Skin epidermis (tissue), 12 donors: Measurements from ENCODE around the gene RAPGEF5.
A peak's percentile ranks its signal among the peaks of the same experiment; 100 is the strongest.

ENCODE experiments used
- H3K27ac ChIP-seq, 21 experiments: fragments of 200-600 bp; sonication (generic) in 11 of 21; one replicate each; pipeline ENCODE4 v1.5.0; 2020; ENCODE audit warnings: mild to moderate bottlenecking in 3 of 21, inconsistent platforms in 2 of 21, moderate library complexity in 2 of 21
- H3K4me3 ChIP-seq, 7 experiments: fragments of 200-600 bp; sonication (generic) in 2 of 7; one replicate each; pipeline ENCODE4 v1.5.0; 2020; ENCODE audit warnings: inconsistent platforms in 2 of 7, mild to moderate bottlenecking in 2 of 7, moderate library complexity in 1 of 7

The RAPGEF5 gene

GRCh38 chr7:22235134-22235533 lies 121.8 kb downstream of the RAPGEF5 start:
- no peak overlapping the region for H3K27ac ChIP-seq
- H3K4me3 ChIP-seq = no peak overlapping the region

DNA sequence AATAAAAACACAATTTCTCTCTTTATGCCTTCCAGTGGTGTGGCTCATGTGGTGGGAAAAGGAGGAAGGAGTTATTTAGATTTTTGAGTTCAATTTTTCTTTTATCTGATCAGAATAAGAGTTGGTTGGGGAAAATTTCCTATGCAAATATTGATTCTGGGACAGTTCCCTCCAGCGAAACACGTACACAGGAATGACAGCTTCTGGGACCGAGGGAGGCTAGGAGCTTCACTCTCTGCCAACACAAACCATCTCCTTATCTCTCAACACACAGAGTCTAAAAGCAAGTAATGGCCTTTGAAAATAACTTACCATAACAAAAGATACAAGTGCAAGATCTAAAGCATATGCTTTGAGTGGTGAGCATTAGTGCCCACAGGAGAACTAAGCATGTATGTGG lies 122.7 kb downstream of the RAPGEF5 start:
- Histone ChIP-seq H3K4me3 (no peak overlapping the region), H3K27ac (peak overlapping the region in 1 of 21 experiments; percentile 3)

GRCh38 chr7:22231806-22232205 lies 125.1 kb downstream of the RAPGEF5 start:
- Histone ChIP-seq H3K27ac (peak overlapping the region in 1 of 21 experiments; percentile 32), H3K4me3 (no peak overlapping the region)

- H3K27ac ChIP-seq = peak overlapping the region in 2 of 21 experiments; percentile 32 to 45
Observed at GRCh38 chr7:22231141-22231540, 125.8 kb downstream of the RAPGEF5 start.

DNA sequence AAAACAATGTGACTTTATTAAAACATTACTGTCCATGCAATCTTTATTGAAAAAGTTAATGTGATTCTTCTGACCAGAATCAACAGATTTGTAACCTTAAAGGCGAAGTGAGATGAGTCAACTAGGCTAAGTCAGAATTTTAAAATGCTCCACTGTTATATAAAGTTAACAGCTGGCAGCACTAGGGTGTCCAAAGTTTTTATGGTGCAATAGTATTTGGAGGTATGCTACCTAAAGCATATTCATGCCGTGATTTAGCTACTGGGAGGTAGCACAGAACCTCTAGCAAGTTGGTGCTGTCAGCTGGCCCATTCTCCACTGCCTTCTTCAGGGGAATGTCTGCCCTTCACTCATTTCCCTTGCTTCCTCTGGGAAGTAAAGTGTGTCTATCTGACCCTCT lies 126.7 kb downstream of the RAPGEF5 start:
- Histone ChIP-seq H3K27ac (no peak overlapping the region), H3K4me3 (no peak overlapping the region)

More at GRCh38 chr7:22231141-22231540, 125.8 kb downstream of the RAPGEF5 start:
- H3K4me3 ChIP-seq = no peak overlapping the region

- no peak overlapping the region for H3K4me3 ChIP-seq
- no peak overlapping the region for H3K27ac ChIP-seq
Observed at GRCh38 chr7:22229148-22229547, 127.8 kb downstream of the RAPGEF5 start.

- Histone ChIP-seq H3K27ac (no peak overlapping the region), H3K4me3 (no peak overlapping the region)
Observed at GRCh38 chr7:22223807-22224206, 133.1 kb downstream of the RAPGEF5 start.

DNA sequence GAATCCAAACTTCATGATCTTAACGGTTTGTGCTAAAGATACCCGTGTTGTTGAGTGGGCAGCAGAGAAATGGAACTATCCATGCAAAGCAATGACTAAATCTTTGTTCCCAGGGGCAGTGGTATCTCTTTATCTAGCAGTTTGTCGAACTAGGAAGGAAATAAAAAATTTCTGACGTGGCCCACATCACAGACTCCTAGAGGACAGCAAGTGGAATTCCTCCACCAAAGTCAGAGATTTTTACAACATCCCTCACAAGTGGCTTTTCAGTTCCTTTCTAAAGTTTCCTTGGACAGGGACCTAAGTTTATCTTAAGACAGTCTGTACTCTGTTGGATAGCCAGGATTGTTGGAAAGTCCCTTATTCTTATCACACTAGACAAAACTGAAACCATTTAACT lies 136.0 kb downstream of the RAPGEF5 start:
- Histone ChIP-seq H3K27ac (peak overlapping the region in 6 of 21 experiments; percentile 29 to 83 (median 47)), H3K4me3 (no peak overlapping the region)

DNA sequence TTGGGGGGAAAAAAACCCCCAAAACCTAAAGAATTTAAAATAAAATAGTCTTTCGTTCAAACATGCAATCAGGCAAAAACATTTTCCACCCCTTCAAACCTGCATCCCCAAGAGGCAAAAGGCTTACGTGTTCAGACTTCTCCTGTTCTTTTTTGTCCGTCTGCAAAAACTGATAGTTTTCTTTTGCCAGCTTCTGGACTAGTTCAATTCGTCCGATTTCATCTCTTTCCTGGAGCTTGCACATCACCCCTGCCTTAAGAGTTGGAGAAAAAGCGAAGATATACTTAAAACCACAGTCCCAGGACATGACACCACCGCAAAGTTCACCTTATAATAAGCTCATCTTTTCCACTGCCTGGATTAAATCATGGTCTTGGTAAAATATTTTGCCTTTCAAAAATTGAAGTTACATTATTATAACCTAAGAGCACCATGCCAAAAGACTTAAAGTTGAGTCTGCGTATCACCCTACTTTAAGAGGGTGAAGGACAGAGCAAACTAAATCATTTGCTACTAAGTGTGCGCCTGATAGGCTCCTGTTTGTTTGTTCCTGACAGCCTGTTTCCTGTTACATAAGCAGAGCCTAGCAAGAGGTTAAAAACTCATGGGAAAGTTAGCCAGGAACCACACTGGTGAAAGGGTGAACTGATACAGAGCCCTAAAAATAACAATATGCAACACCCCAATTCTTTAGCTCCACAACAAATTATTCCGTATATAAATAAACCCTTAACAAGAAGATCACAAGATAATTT lies 137.0 kb downstream of the RAPGEF5 start:
- Histone ChIP-seq H3K4me3 (peak overlapping the region in 4 of 7 experiments; percentile 1 to 29 (median 16)), H3K27ac (peak overlapping the region in 15 of 21 experiments; percentile 10 to 83 (median 47))

GRCh38 chr7:22219036-22219435 lies 137.9 kb downstream of the RAPGEF5 start:
- Histone ChIP-seq H3K4me3 (peak overlapping the region in 5 of 7 experiments; percentile 1 to 29 (median 10)), H3K27ac (peak overlapping the region in 14 of 21 experiments; percentile 10 to 83 (median 46))

GRCh38 chr7:22216832-22217475 lies 140.0 kb downstream of the RAPGEF5 start:
- H3K27ac ChIP-seq = peak overlapping the region in 7 of 21 experiments; percentile 7 to 83 (median 50)
- peak overlapping the region in 1 of 7 experiments; percentile 1 for H3K4me3 ChIP-seq

DNA sequence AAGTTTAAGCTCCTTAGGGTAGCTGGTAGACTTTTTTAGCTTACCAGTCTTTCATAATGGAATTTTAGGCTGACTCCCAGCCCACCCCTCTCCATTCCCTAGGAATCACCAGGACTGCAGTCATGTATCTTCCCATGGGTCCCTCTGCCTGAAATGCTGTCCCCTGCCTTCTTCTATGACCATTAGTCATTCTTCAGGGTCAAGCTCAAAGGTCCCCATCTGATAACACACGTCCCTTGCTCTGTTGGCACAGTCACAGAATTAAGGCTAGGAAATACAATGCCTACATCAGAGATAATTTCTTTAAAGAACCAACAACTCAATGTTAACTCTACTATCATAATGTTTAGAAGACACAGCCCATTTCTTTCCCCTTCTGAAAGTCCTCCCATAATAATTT lies 140.6 kb downstream of the RAPGEF5 start:
- peak overlapping the region in 6 of 21 experiments; percentile 5 to 50 (median 24) for H3K27ac ChIP-seq
- no peak overlapping the region for H3K4me3 ChIP-seq

- Histone ChIP-seq H3K4me3 (no peak overlapping the region), H3K27ac (peak overlapping the region in 2 of 21 experiments; percentile 2 to 34)
Observed at GRCh38 chr7:22214000-22214399, 143.0 kb downstream of the RAPGEF5 start.

- Histone ChIP-seq H3K27ac (peak overlapping the region in 4 of 21 experiments; percentile 2 to 30 (median 18)), H3K4me3 (no peak overlapping the region)
Observed at GRCh38 chr7:22213081-22213480, 143.9 kb downstream of the RAPGEF5 start.

DNA sequence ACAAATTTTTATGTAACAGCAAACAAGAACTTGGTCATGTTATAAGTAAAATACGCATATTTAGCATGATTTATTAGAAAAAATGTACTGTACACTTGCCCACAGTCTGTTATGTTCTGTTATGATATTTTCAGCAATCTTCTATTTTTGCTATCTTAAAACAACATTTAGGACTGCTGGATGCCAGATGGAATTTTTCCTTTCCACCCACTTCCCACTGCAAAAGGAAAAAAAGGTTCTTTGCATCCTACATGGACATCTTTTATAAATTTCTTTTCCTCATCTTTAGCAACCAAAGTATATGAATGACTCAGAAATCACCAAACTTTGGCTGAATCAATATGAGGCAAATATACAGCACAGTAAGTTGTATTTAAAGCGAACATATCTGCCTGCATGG lies 146.0 kb downstream of the RAPGEF5 start:
- no peak overlapping the region for H3K4me3 ChIP-seq
- H3K27ac ChIP-seq = peak overlapping the region in 6 of 21 experiments; percentile 1 to 39 (median 20)

DNA sequence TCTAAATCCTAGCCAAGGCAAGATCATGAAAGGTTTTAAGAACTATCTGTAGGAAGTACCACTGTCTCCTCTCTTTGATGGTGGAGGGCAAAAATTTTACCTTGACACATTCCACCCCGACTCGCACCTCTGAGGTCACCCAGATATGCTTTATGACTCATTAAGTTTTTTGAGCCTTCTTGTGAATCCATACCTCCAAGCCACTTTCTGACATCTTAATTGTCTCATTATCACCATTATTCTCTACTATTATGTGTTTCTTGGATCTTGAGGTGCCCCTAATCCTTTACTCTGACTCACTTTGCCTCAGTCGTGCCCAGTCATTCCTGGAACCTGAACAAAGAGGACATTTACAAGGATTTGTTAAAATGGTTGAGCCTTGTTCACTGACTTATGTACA lies 146.6 kb downstream of the RAPGEF5 start:
- Histone ChIP-seq H3K27ac (peak overlapping the region in 6 of 21 experiments; percentile 1 to 62 (median 38)), H3K4me3 (no peak overlapping the region)

DNA sequence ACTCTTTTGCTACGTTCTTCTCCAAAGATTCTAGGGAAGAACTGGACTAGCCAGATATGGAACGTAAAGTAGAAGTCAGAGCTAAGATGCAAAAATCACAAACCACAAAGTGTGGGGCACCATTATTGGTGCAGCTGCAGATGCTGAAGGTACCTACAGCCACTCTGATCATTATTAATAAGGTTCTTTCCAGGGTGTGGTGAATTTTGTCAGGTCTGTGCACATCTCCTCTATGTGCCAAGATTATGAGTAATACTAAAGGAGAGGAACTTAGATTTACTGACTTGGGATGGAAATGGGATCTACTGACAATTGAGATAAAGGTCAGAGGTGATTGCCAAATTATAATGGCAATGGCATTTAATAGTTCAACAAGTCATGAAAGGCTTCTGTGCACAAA lies 148.2 kb downstream of the RAPGEF5 start:
- Histone ChIP-seq H3K27ac (peak overlapping the region in 13 of 21 experiments; percentile 20 to 78 (median 50)), H3K4me3 (no peak overlapping the region)

DNA sequence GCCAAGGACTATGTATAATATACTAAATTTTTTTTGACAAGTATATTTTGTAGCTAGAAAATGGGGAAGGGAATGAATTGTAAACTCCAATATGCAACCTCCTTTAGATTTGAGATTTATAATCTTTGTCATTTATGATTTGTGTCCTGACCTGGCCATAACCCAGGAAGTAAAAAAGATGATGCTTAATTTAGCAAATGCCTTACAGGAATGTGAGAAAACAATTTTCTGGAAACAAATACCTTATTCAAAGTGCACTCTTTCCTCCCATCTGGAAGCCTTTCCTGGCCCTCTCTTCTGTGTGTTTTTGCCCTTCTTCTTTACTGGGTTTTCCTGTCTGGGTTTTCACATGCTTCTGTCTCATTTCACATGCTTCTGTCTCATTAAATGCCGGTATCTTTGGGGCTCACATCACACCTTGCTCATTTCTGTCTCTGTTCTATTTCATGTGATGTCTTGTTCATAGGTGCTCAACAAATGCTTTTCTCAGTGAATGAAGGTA lies 149.2 kb downstream of the RAPGEF5 start:
- peak overlapping the region in 13 of 21 experiments; percentile 2 to 78 (median 50) for H3K27ac ChIP-seq
- no peak overlapping the region for H3K4me3 ChIP-seq

- Histone ChIP-seq H3K27ac (peak overlapping the region in 2 of 21 experiments; percentile 31 to 37), H3K4me3 (no peak overlapping the region)
Observed at GRCh38 chr7:22205631-22206030, 151.3 kb downstream of the RAPGEF5 start.

- Histone ChIP-seq H3K27ac (peak overlapping the region in 1 of 21 experiments; percentile 37), H3K4me3 (no peak overlapping the region)
Observed at GRCh38 chr7:22204312-22204711, 152.6 kb downstream of the RAPGEF5 start.

DNA sequence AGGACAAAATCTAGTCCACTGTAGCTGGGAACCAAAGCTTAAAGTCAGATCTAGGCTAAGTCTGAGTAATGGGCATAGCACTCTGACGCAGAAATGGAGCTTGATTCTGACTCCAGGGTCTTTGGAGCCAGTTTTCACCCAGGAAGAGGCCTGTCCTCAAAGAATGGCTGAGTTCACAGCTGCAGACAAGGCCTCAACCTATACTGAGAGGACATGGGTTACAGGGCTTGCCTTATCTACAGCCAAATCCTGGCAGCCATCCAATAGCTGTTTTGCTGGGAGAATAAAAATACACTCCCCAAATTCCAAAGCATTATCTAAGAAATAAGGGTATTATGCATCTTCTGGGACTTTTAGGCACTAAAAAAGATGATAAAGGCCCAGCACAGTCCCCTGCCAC lies 154.8 kb downstream of the RAPGEF5 start:
- no peak overlapping the region for H3K27ac ChIP-seq

More for the DNA sequence above, 154.8 kb downstream of the RAPGEF5 start:
- no peak overlapping the region for H3K4me3 ChIP-seq
